Loucy (cell line): ENCODE results near the gene CTNNBL1.

Experiments
- H2AFZ ChIP-seq: fragments of 200-600 bp; sonication (generic); 2 replicates; pipeline ENCODE4 v1.6.0; 2016; ENCODE audit warnings: antibody characterized with exemption, mild to moderate bottlenecking, low read length, moderate library complexity
- H3F3A ChIP-seq: fragments of 200-600 bp; 2 replicates; pipeline ENCODE4 v1.6.0; 2016; ENCODE audit warnings: antibody characterized with exemption, low read depth, mild to moderate bottlenecking
- H3K27me3 ChIP-seq: fragments of 200-600 bp; sonication (generic); 2 replicates; pipeline ENCODE4 v1.6.1; 2014; ENCODE audit warnings: low read length, mild to moderate bottlenecking; ENCODE audit not compliant: insufficient read depth, poor library complexity, severe bottlenecking
- H3K36me3 ChIP-seq: fragments of 200-600 bp; sonication (generic); 2 replicates; pipeline ENCODE4 v1.6.1; 2016; ENCODE audit warnings: low read length; ENCODE audit not compliant: insufficient read depth
- H3K4me1 ChIP-seq: fragments of 200-600 bp; sonication (generic); 2 replicates; pipeline ENCODE4 v1.5.1; 2014; ENCODE audit warnings: low read length, mild to moderate bottlenecking; ENCODE audit not compliant: insufficient read depth, poor library complexity, severe bottlenecking
- H3K4me2 ChIP-seq: fragments of 200-600 bp; sonication (generic); 2 replicates; pipeline ENCODE4 v1.6.0; 2014; ENCODE audit warnings: antibody characterized with exemption, low read length, low read depth, mild to moderate bottlenecking; ENCODE audit not compliant: poor library complexity, severe bottlenecking
- H3K4me3 ChIP-seq: fragments of 200-600 bp; sonication (generic); 2 replicates; pipeline ENCODE4 v1.5.1; 2014; ENCODE audit warnings: low read length, mild to moderate bottlenecking, mixed read lengths; ENCODE audit not compliant: poor library complexity, severe bottlenecking
- H3K79me2 ChIP-seq: fragments of 200-600 bp; sonication (generic); 2 replicates; pipeline ENCODE4 v1.6.1; 2014; ENCODE audit warnings: low read length; ENCODE audit not compliant: insufficient read depth
- H3K9ac ChIP-seq: fragments of 200-600 bp; sonication (generic); 2 replicates; pipeline ENCODE4 v1.6.0; 2014; ENCODE audit warnings: mild to moderate bottlenecking, low read depth, low read length, moderate library complexity; ENCODE audit not compliant: poor library complexity, severe bottlenecking
- H3K9me2 ChIP-seq: fragments of 200-600 bp; sonication (generic); replicated peaks from 2 replicates; pipeline ENCODE4 v1.6.1; 2016; ENCODE audit warnings: low read depth, low read length, mixed read lengths
- H3K9me3 ChIP-seq: fragments of 200-600 bp; sonication (generic); 2 replicates; pipeline ENCODE4 v1.6.1; 2014; ENCODE audit warnings: mild to moderate bottlenecking, antibody characterized with exemption, low read length, low read depth; ENCODE audit not compliant: insufficient read depth
- H4K20me1 ChIP-seq: fragments of 200-600 bp; sonication (generic); 2 replicates; pipeline ENCODE4 v1.6.0; 2014; ENCODE audit warnings: antibody characterized with exemption, low read length, mild to moderate bottlenecking; ENCODE audit not compliant: insufficient read depth, poor library complexity, severe bottlenecking
- EZH2phosphoT487 ChIP-seq: fragments of 200-600 bp; IDR thresholded peaks from 2 replicates; pipeline ENCODE4 v1.6.1; 2018; ENCODE audit warnings: antibody characterized with exemption, mild to moderate bottlenecking, moderate library complexity, borderline replicate concordance
- TF ChIP-seq, protein P1 (sequence below): fragments of 200-600 bp; sonication (generic); conservative IDR thresholded peaks from 2 replicates; pipeline ENCODE4 v1.5.1; 2014; ENCODE audit warnings: mild to moderate bottlenecking, antibody characterized with exemption, low read length

The CTNNBL1 gene

DNA sequence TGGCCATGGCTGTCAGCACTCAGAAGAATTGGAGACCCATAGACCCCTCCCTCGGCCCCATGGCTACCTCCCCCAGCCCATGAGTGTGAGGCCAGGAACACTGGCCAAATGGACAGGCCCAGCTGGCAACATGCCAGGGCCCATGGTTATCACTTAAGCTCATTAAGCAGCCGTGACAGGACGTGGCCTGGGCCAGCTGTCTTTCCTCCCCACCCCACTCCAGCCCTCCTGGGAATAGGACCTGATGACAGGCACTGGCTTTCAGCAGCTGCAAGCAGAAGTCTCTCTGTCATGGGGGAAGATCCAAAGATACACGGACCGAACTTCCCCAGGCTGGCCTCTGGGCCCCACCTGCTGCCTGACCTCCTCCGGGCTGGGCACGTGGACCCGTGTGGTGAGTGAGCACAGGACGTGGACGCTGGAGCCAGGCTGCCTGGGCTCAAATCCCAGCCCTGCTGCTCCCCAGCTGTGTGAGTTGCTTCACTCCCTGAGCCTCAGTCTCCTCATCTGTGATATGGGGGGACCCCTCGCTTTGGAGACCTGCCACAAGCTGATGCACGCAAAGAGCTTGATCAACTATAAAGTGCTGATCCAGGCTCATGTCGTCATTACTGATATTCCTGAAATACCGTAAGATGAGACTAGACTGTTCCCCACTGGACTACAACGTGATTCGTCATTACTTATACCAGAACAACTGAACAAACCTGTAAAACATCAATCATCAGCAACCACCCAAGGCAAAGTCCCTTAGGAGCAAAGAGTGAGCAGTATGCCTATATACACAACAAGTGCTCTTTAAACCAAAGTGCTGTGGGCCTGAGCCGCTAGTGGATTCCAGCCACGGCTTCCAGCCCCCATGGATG is 187.1 kb downstream of the CTNNBL1 start:
- Histone ChIP-seq H2AFZ (no peak overlapping the region), H3F3A (no peaks in the 10 kb centered on the region), H3K9me2 (no peaks in the 10 kb centered on the region), H3K36me3 (no peaks in the 10 kb centered on the region), H3K4me1 (no peaks in the 10 kb centered on the region), H4K20me1 (no peaks in the 10 kb centered on the region), H3K4me3 (no peak overlapping the region), H3K9ac (no peak overlapping the region), H3K4me2 (no peak overlapping the region), H3K9me3 (no peaks in the 10 kb centered on the region), H3K79me2 (no peaks in the 10 kb centered on the region), H3K27me3 (no peaks in the 10 kb centered on the region)
- TF ChIP-seq, protein P1, sequence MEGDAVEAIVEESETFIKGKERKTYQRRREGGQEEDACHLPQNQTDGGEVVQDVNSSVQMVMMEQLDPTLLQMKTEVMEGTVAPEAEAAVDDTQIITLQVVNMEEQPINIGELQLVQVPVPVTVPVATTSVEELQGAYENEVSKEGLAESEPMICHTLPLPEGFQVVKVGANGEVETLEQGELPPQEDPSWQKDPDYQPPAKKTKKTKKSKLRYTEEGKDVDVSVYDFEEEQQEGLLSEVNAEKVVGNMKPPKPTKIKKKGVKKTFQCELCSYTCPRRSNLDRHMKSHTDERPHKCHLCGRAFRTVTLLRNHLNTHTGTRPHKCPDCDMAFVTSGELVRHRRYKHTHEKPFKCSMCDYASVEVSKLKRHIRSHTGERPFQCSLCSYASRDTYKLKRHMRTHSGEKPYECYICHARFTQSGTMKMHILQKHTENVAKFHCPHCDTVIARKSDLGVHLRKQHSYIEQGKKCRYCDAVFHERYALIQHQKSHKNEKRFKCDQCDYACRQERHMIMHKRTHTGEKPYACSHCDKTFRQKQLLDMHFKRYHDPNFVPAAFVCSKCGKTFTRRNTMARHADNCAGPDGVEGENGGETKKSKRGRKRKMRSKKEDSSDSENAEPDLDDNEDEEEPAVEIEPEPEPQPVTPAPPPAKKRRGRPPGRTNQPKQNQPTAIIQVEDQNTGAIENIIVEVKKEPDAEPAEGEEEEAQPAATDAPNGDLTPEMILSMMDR: no peak
- no peak for TF ChIP-seq EZH2phosphoT487

- Histone ChIP-seq H2AFZ (no peak overlapping the region), H3K79me2 (no peaks in the 10 kb centered on the region), H3K36me3 (no peaks in the 10 kb centered on the region), H4K20me1 (no peaks in the 10 kb centered on the region), H3F3A (no peaks in the 10 kb centered on the region), H3K27me3 (no peaks in the 10 kb centered on the region), H3K9ac (no peak overlapping the region), H3K4me3 (no peak overlapping the region), H3K9me2 (no peaks in the 10 kb centered on the region), H3K4me1 (no peaks in the 10 kb centered on the region), H3K9me3 (no peaks in the 10 kb centered on the region), H3K4me2 (no peak overlapping the region)
- no peak for TF ChIP-seq EZH2phosphoT487
- TF ChIP-seq, protein P1: no peak
Measured at GRCh38 chr20:37881601-37882343, 187.9 kb downstream of the CTNNBL1 start.

GRCh38 chr20:37882961-37883712 is 189.3 kb downstream of the CTNNBL1 start:
- Histone ChIP-seq H4K20me1 (no peaks in the 10 kb centered on the region), H3K27me3 (no peaks in the 10 kb centered on the region), H3K9me3 (no peaks in the 10 kb centered on the region), H3K4me1 (no peaks in the 10 kb centered on the region), H3K4me2 (no peak overlapping the region), H3K9me2 (no peaks in the 10 kb centered on the region), H3K79me2 (no peaks in the 10 kb centered on the region), H3K36me3 (no peaks in the 10 kb centered on the region), H3K9ac (no peak overlapping the region), H3F3A (no peaks in the 10 kb centered on the region), H3K4me3 (no peak overlapping the region), H2AFZ (no peak overlapping the region)
- TF ChIP-seq EZH2phosphoT487: no peak
- TF ChIP-seq, protein P1: no peak
